ENCODE data around the gene WDR86.

The WDR86 gene

DNA sequence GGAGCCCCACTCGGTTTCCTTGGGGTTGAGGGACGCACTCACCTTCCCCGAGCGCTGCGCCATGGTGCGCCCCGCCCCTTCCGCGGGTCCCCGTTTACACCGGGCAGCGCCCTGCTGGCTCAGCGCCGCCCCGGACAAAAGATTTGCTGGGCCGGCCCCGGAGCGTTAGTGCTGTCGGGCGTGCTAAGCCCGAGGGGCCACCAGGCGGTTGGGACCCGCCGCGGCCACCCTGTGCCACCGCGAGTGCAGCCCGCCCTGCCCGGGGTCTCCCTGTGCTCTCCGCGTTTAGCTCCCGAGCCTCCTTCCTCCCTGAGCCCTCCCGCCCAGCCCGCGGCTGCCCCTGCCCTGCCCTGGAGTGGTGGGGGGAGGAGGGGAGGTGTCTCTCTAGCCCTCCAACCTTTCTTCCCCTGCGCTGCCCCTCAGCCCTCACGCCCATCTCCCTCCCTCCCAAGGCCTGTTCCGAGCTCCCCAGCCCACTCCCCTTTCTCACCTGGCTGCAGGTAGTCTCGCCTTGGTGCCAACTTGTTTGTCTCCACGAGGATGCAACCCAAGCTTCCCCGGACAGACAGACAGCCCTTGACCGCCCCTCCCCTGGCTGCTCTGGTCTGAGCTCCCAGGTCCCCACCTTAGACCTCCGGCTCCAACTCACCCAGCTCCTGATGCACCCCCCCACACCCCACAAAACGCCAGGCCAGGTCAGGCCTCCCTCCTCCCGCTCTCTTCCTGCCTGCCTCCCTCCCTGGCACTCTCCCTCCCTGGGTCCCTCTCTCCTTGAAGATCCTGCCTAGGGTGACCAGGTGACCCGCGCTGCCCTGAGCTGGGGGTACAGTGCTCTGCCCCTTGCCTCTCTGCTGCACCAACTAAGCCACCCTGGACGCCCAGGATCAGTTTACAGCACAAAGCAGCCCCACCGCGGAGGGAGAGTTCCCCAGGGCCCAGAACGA is 30.3 kb upstream of the WDR86 start, which contains the start of gene CRYGN:
Gene CRYGN, minus strand, starts transcription at position 287 of the 944 bp plus-strand sequence. Its CDS starts 224 bp downstream, at position 63.
- DNase-seq, result no peak

GRCh38 chr7:151438864-151439601 is 29.2 kb upstream of the WDR86 start:
- DNase-seq, result no peak

DNA sequence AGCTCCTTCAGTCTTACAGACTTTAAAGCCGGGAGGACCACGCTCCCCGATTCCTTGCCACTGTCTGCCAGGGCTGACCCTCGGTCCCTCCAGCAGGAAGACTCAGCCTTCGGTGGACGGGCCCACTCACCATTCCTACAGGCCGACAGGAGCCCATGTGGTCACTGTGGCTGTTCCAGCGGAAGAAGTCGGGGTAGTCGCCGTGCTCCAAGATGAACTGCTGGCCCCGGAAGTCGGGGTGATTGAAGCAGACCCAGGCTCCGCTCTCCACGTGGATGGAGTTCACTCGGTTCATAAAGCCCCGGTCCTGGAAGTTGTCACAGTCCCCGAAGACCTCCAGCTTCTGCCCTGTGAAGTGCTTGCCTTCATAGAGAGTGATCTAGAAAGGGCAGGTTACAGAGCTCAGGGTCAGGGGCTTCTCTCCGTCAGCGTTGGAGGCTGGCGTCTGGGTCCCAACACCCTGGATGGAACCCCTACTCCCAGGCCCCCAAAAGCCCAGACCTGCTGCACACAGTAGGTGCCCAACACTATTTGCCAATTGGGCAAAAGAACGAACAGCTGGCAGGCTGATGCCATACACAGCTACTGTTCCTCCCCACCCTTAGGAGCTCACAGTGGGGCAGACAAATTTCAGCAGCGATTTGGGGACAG is 28.2 kb upstream of the WDR86 start:
- no peak for DNase-seq

DNA sequence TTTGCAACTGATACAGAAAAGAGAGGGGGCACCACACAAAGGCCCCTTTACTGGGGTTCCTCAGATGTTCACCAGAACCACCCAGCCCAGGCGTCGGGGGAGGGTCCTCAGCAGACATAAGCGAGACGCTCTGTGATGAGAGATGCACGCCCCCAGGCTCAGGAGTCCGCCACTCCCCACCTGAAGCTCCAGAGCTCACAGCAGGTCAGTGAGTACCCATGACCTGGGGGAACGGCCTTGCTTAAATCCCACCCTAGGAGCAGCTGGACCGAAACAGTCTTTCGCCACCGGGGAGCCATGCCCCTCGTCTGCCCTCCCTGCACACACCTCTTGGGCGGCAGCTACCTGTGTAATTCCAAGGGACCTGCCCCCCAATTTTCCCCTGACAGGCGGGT is 27.3 kb upstream of the WDR86 start:
- no peak for DNase-seq

DNA sequence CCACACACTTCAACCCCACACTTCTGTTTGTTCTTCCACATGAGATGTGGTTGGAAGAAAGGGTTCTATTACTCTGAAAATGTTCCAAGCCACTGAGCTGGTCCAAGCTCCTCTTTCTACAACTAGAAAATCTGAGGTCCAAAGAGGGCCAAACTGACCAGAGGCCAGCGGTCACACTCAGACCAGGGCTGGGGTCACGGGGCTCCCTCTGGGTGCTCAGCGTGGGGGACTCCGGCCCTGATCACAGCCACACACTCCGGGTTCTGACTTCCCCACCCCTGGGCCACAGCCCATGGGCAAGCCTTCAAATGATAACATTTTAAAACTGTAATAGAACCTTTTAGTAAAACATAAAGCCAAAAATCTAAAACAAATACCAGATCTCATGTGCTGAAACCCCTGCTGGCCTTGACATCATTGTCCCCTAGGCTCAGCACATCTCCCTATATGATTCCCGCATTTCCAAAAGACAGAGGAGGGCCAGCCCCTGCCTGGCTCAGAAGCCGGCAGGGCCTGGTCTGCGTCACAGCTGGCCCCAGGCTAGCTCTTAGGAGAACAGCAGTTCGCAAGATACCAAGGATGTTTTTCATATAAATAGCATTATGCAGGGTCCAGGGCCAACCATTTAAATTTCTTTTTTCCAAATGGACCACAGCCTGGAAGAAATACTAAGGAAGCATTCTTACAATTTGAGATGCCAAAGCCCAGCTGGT is 26.8 kb upstream of the WDR86 start:
- DNase-seq, result no peak

- DNase-seq, result no peak
Measured at GRCh38 chr7:151435971-151436370, 26.1 kb upstream of the WDR86 start.

- no peak for DNase-seq
Measured at GRCh38 chr7:151435103-151435916, 25.5 kb upstream of the WDR86 start.

GRCh38 chr7:151434549-151434948 is 24.7 kb upstream of the WDR86 start:
- DNase-seq, result no peak

- DNase-seq, result no peak
Measured at GRCh38 chr7:151433721-151434400, 24.0 kb upstream of the WDR86 start.

- DNase-seq, result no peak
Measured at GRCh38 chr7:151432658-151433521, 23.1 kb upstream of the WDR86 start.

GRCh38 chr7:151431768-151432311 is 22.0 kb upstream of the WDR86 start:
- DNase-seq, result no peak

- no peak for DNase-seq
Measured at GRCh38 chr7:151431281-151431767, 21.5 kb upstream of the WDR86 start.

- DNase-seq, result no peak
Measured at GRCh38 chr7:151430391-151431205, 20.8 kb upstream of the WDR86 start.

- peak; percentile 38 for DNase-seq
Measured at GRCh38 chr7:151429560-151430331, 19.9 kb upstream of the WDR86 start.

DNA sequence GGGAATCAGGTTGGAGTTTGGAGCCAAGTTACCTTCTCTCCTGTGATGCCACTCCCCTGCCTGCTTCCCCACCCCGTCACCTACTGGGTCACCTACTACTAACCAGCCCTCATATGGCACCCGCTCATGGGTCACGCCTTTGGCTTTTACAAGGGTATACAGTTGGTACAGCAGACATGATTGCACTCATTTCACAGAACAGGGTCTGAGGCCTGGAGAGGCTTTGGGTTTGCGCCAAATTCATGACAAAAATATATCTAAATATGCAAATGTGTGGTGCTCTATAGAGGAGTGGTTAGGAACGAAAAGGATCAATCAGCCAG is 19.4 kb upstream of the WDR86 start:
- DNase-seq, result no peak

DNA sequence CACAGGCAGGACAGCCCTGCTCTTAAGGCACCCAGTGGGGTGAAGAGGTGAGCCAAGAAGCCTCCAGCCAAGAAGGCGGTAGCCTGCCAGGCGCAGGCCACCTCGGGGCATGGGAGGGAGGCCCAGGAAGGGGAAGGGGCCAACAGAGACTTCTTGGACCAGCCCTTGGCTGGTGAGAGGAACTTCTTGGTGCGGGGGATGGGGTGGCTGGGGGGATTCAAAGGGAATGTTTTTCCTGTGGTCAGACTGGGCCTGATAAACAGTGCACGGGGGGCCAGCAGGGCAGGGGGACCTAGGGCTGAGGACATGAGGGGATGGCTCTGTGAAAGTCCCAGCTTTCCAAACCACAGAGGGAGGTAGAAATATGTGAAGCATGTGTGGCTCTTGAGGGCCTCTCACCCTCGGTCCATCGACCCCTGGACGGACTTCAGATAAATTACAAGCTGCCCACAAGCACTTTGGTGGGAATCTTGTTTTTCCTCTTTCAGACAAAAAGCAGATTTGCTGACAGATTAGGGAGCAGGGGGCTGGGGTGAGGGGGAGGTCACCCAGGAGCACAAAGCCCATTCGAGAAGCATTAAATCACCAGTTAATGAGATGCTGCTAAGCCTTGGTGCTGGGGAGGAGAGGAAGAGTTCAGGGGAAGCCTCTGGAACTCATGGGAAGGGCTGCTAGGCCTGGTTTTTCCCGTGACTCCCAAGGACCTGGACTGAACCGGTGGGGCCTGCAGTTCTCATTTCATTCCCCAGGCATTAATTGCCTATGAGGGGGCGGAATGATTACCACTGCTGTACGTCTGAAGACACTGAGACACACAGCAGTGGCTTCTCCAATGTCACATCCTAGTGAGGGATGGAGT is 18.8 kb upstream of the WDR86 start:
- DNase-seq, result no peak

- no peak for DNase-seq
Measured at GRCh38 chr7:151427705-151428377, 18.0 kb upstream of the WDR86 start.

Measured in NCI-H526 treated with DMSO at 0.1 percent for 48 hours (cell line).